GM12892 (cell line): ENCODE data around the gene TFPI.
"Not testable (repeated sequence)": the region's sequence is repeated elsewhere in the genome, so short reads cannot be mapped to it uniquely, and the experiment has no call there.

Experiments
- DNase-seq: peaks from one replicate; pipeline ENCODE4 v3.0.0; 2011; ENCODE audit not compliant: insufficient read length
- FAIRE-seq: peaks from 2 replicates; lab custom pipeline; 2011; peaks lifted over from hg19 to GRCh38; lab: Jason Lieb, UNC
- POLR2A ChIP-seq: IDR thresholded peaks from 2 replicates; pipeline ENCODE4 v1.6.1; 2011; ENCODE audit warnings: low read depth, low read length, control low read depth
- POLR2AphosphoS5 ChIP-seq: IDR thresholded peaks from 2 replicates; pipeline ENCODE4 v1.6.1; 2011; ENCODE audit warnings: low read depth, low read length, control low read depth
- TAF1 ChIP-seq: IDR thresholded peaks from 2 replicates; pipeline ENCODE4 v1.6.1; 2011; ENCODE audit warnings: low read depth, mild to moderate bottlenecking, control low read depth, low read length, borderline replicate concordance

Gene TFPI

DNA sequence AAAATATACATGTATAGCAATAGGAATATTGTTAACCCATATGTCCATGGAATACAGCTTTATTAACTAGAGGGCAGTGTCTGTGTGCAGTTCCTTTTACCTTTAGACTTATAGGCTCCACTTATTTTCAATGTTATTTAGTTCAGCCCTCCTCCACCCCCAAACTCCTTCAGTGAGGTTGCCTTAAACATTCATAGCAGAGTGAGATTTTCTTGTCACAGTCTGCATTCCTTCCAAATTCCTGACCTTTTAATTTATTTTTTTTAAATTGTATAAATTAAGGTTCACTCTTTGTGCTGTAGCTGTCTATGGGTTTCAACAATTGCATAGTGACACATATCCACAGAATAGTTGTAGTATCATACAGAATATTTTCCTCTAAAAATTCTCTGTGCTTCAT lies 30.9 kb downstream of the TFPI start:
- FAIRE-seq (no peak), DNase-seq (no peak)
- no peak for TF ChIP-seq TAF1

- TF ChIP-seq POLR2AphosphoS5 (no peak), POLR2A (no peak), TAF1 (no peak)
- FAIRE-seq, result peak; percentile 9
- DNase-seq, result no peak
These were observed 34.1 kb downstream of the TFPI start for GRCh38 chr2:187520121-187520624.

DNA sequence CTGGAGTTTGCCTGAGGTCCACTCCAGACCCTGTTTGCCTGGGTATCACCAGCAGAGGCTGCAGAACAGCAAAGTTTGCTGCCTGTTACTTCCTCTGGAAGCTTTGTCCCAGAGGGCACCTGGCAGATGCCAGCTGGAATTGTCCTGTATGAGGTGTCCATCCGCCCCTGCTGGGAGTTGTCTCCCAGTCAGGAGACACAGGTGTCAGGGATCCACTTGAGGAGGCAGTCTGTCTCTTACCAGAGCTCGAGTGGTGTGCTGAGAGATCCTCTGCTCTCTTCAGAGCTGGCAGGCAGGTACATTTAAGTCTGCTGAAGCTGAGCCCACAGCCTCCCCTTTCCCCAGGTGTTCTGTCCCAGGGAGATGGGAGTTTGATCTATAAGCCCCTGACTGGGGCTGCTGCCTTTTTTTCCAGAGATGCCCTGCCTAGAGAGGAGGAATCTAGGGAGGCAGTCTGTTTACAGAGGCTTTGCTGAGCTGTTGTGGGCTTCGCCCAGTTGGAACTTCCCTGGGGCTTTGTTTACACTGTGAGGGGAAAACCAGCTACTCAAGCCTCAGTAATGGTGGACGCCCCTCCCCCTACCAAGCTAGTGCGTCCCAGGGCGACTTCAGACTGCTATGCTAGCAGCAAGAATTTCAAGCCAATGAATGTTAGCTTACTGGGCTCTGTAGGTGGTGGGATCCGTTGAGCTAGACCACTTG lies 34.7 kb downstream of the TFPI start:
- DNase-seq (no peak), FAIRE-seq (peak; percentile 9)
- no peak for TF ChIP-seq POLR2AphosphoS5
- no peak for TF ChIP-seq POLR2A
- TF ChIP-seq TAF1, result no peak

- not testable (repeated sequence) for DNase-seq, FAIRE-seq
These were observed 36.4 kb downstream of the TFPI start for GRCh38 chr2:187517750-187518361.

DNA sequence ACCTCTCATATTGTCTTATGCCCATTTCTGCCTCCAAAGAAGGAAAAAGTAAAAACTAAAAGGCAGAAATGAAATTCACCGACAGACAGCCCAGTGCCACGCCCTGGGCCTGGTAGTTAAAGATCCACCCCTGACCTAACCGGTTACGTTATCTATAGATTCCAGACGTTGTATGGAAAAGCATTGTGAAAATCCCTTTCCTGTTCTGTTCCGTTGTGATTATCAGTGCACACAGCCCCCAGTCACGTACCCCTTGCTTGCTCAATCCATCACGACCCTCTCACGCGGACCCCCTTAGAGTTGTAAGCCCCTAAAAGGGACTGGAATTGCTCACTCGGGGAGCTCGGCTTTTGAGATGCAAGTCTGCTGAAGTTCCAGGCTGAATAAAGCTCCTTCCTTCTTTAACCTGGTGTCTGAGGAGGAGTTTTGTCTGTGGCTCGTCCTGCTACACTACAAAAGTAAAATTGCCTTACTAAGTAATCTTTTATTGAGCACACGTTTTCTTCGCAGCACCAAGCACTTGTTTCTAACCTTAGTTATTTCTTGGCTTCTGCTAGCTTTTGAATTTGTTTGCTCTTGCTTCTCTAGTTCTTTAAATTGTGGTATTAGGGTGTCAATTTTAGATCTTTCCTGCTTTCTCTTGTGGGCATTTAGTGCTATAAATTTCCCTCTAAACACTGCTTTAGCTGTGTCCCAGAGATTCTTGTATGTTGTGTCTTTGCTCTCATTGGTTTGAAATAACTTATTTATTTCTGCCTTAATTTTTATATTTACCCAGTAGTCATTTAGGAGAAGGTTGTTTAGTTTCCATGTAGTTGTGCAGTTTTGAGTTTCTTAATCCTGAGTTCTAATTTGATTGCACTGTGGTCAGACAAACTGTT lies 37.4 kb downstream of the TFPI start:
- DNase-seq, FAIRE-seq: not testable (repeated sequence)

- TF ChIP-seq POLR2AphosphoS5 (no peak), POLR2A (no peak), TAF1 (no peak)
- FAIRE-seq (no peak), DNase-seq (no peak)
These were observed 39.3 kb downstream of the TFPI start for GRCh38 chr2:187514930-187515329.

- DNase-seq, FAIRE-seq: not testable (repeated sequence)
These were observed 39.9 kb downstream of the TFPI start for GRCh38 chr2:187514235-187514829.

GRCh38 chr2:187513460-187514234 lies 40.6 kb downstream of the TFPI start:
- not testable (repeated sequence) for DNase-seq

GRCh38 chr2:187511356-187512315 lies 42.6 kb downstream of the TFPI start:
- FAIRE-seq, result no peak
- DNase-seq, result no peak
- no peak for TF ChIP-seq TAF1
- no peak for TF ChIP-seq POLR2AphosphoS5
- no peak for TF ChIP-seq POLR2A

More at GRCh38 chr2:187513460-187514234, 40.6 kb downstream of the TFPI start:
- FAIRE-seq, result not testable (repeated sequence)

GRCh38 chr2:187510419-187511355 lies 43.5 kb downstream of the TFPI start:
- not testable (repeated sequence) for DNase-seq, FAIRE-seq
